CD4-positive, alpha-beta memory T cell (primary cell): Measurements from ENCODE around the gene NOTCH1. TPM values are rescaled to one million over a fixed set of nuclear protein-coding genes. Genes with fewer than 3 reads are reported as not detected.

Experiments used
- CTCF ChIA-PET: fragments of 350-600 bp; sonication (Branson Sonifier 250); formaldehyde crosslinking; loops from one replicate; lab custom pipeline; 2021; ENCODE audit warnings: inconsistent platforms; ENCODE audit not compliant: partially characterized antibody; lab: Charles Lee
- POLR2A ChIA-PET: fragments of 350-600 bp; sonication (Branson Sonifier 250); formaldehyde crosslinking; loops from one replicate; lab custom pipeline; 2021; ENCODE audit not compliant: partially characterized antibody; lab: Charles Lee
- DNase-seq, 5 donors: peaks; one replicate each; pipeline versions ENCODE4 v3.0.0 to v3.0.0-alpha.2; 2020 to 2022; ENCODE audit warnings: mixed read lengths in 1 of 5
- H3K27ac ChIP-seq: one replicate; pipeline ENCODE4 v1.7.0; 2013; ENCODE audit warnings: low read depth, low read length
- H3K27me3 ChIP-seq: 2 replicates; pipeline ENCODE4 v1.7.0; 2013; ENCODE audit warnings: mild to moderate bottlenecking, low read length, moderate library complexity; ENCODE audit not compliant: insufficient read depth
- H3K36me3 ChIP-seq: 2 replicates; pipeline ENCODE4 v1.7.0; 2013; ENCODE audit warnings: mild to moderate bottlenecking, low read length, moderate library complexity; ENCODE audit not compliant: insufficient read depth
- H3K4me1 ChIP-seq: 2 replicates; pipeline ENCODE4 v1.7.0; 2013; ENCODE audit warnings: mild to moderate bottlenecking, low read length, moderate library complexity; ENCODE audit not compliant: insufficient read depth
- H3K4me3 ChIP-seq, 2 donors: one replicate each; pipeline ENCODE4 v1.7.0; 2013; ENCODE audit warnings: low read length in 2 of 2, mild to moderate bottlenecking in 1 of 2
- H3K9me3 ChIP-seq, 2 donors: one replicate each; pipeline ENCODE4 v1.7.0; 2013; ENCODE audit warnings: low read length in 2 of 2, control low read depth in 1 of 2; ENCODE audit not compliant: control insufficient read depth in 1 of 2
- H3K27ac Mint-ChIP-seq, 7 donors: one replicate each; pipeline ENCODE4 v1.8.0; 2020 to 2021; ENCODE audit warnings: mixed read lengths in 7 of 7, mild to moderate bottlenecking in 6 of 7, inconsistent platforms in 3 of 7, moderate library complexity in 3 of 7
- H3K27me3 Mint-ChIP-seq, 2 donors: one replicate each; pipeline ENCODE4 v1.8.0; 2020 to 2021; ENCODE audit warnings: mixed read lengths in 2 of 2
- H3K36me3 Mint-ChIP-seq, 2 donors: one replicate each; pipeline ENCODE4 v1.8.0; 2020 to 2021; ENCODE audit warnings: mixed read lengths in 2 of 2, inconsistent platforms in 1 of 2, mild to moderate bottlenecking in 1 of 2
- H3K4me1 Mint-ChIP-seq, 4 donors: one replicate each; pipeline ENCODE4 v1.8.0; 2020 to 2021; ENCODE audit warnings: mixed read lengths in 4 of 4, mild to moderate bottlenecking in 1 of 4
- H3K4me3 Mint-ChIP-seq, 8 donors: one replicate each; pipeline ENCODE4 v1.8.0; 2020 to 2021; ENCODE audit warnings: mixed read lengths in 8 of 8, mild to moderate bottlenecking in 7 of 8, moderate library complexity in 6 of 8, inconsistent platforms in 3 of 8
- H3K9me3 Mint-ChIP-seq, 8 donors: one replicate each; pipeline ENCODE4 v1.8.0; 2020 to 2021; ENCODE audit warnings: mixed read lengths in 8 of 8, mild to moderate bottlenecking in 5 of 8, inconsistent platforms in 3 of 8, moderate library complexity in 1 of 8
- intact Hi-C: fragments of 100-400 bp; cut with micrococcal nuclease; formaldehyde crosslinking; loops from one replicate; pipeline ENCODE4 v1.15.1; 2023
- polyA plus RNA-seq, 2 donors: library from polyadenylated mRNA; unstranded; fragments of 300-500 nt; fragmentation: Illumina TruSeq; gene quantifications; one replicate each; pipeline ENCODE4 v1.2.3, GENCODE V29; 2021
- total RNA-seq, 2 experiments: library from RNA; stranded (reverse); gene quantifications; one replicate each; pipeline ENCODE4 v1.2.3, GENCODE V29; 2021

The NOTCH1 gene
- total and polyA plus RNA-seq, 4 experiments from 2014 or later: 6.0 to 45.4 (median 43.0) TPM; not detected in 1

- POLR2A ChIA-PET: interaction anchor here (0.6 to 3.7 kb wide), 15 partner anchors 9 to 690 kb away, joined by 3 to 29 read pairs (median 4); partner anchors contain the start of gene SEC16A
- Mint-ChIP-seq H3K36me3 (peaks cover 0 to 15% of the 10 kb centered on the region in 2 donors), H3K9me3 (no peaks in the 10 kb centered on the region), H3K27ac (peak overlapping the region; percentile 94 to 100 (median 97)), H3K4me1 (peaks cover 25 to 69% (median 52%) of the 10 kb centered on the region in 4 donors), H3K4me3 (peak overlapping the region; percentile 86 to 96 (median 91)), H3K27me3 (no peaks in the 10 kb centered on the region)
- peak overlapping the region; percentile 77 for H3K27ac ChIP-seq
- H3K36me3 ChIP-seq: peaks cover 11% of the 10 kb centered on the region
- intact Hi-C loops: loop anchor here (1.0 to 10.0 kb wide), 2 partner anchors 54 to 135 kb away; partner anchors contain the start of gene SNAPC4
- no peaks in the 10 kb centered on the region for H3K9me3 ChIP-seq
- CTCF ChIA-PET: interaction anchor here (1.5 to 7.2 kb wide), 5 partner anchors 9 to 92 kb away, joined by 4 to 58 read pairs (median 8); no protein-coding TSS in a partner anchor
- no peaks in the 10 kb centered on the region for H3K27me3 ChIP-seq
- peak; percentile 70 to 97 (median 76) for DNase-seq
- peak overlapping the region; percentile 52 to 59 for H3K4me3 ChIP-seq
- peaks cover 88% of the 10 kb centered on the region for H3K4me1 ChIP-seq
These were observed 6.1 kb downstream of the NOTCH1 start for GRCh38 chr9:136539427-136540421.

GRCh38 chr9:136538599-136539426 lies 7.0 kb downstream of the NOTCH1 start:
- Histone ChIP-seq H3K4me1 (peaks cover 89% of the 10 kb centered on the region), H3K4me3 (peak overlapping the region; percentile 52 to 59), H3K9me3 (no peaks in the 10 kb centered on the region), H3K36me3 (peaks cover 11% of the 10 kb centered on the region), H3K27me3 (no peaks in the 10 kb centered on the region), H3K27ac (peak overlapping the region; percentile 77)
- H3K9me3 Mint-ChIP-seq: no peaks in the 10 kb centered on the region
- ChIA-PET POLR2A (interaction anchor here (0.5 to 3.7 kb wide), 17 partner anchors 10 to 1202 kb away, joined by 3 to 29 read pairs (median 4); partner anchors contain the start of gene SEC16A), CTCF (interaction anchor here (0.8 to 7.2 kb wide), 7 partner anchors 9 to 157 kb away, joined by 3 to 58 read pairs (median 5); no protein-coding TSS in a partner anchor)
- H3K36me3 Mint-ChIP-seq: peaks cover 0 to 15% of the 10 kb centered on the region in 2 donors
- H3K4me3 Mint-ChIP-seq: peak overlapping the region; percentile 86 to 96 (median 91)
- intact Hi-C loops: loop anchor here (1.0 kb wide), 1 partner anchor 54 kb away; no protein-coding TSS in a partner anchor
- peak; percentile 58 to 83 (median 70) for DNase-seq
- H3K27me3 Mint-ChIP-seq: no peaks in the 10 kb centered on the region
- H3K4me1 Mint-ChIP-seq: peaks cover 31 to 72% (median 56%) of the 10 kb centered on the region in 4 donors
- H3K27ac Mint-ChIP-seq: peak overlapping the region; percentile 94 to 100 (median 97)

GRCh38 chr9:136537896-136538598 lies 7.8 kb downstream of the NOTCH1 start:
- Histone ChIP-seq H3K36me3 (peaks cover 11% of the 10 kb centered on the region), H3K27me3 (no peaks in the 10 kb centered on the region), H3K9me3 (no peaks in the 10 kb centered on the region), H3K4me1 (peaks cover 89% of the 10 kb centered on the region), H3K27ac (peak overlapping the region; percentile 77), H3K4me3 (peak overlapping the region; percentile 36 to 59)
- Mint-ChIP-seq H3K27ac (peak overlapping the region; percentile 94 to 100 (median 97)), H3K9me3 (no peaks in the 10 kb centered on the region), H3K4me3 (peak overlapping the region; percentile 86 to 96 (median 91)), H3K36me3 (peaks cover 0 to 13% of the 10 kb centered on the region in 2 donors), H3K4me1 (peaks cover 30 to 72% (median 55%) of the 10 kb centered on the region in 4 donors), H3K27me3 (no peaks in the 10 kb centered on the region)
- no peak for DNase-seq
- POLR2A ChIA-PET: interaction anchor here (0.6 to 3.7 kb wide), 10 partner anchors 9 to 1202 kb away, joined by 3 to 29 read pairs (median 6); partner anchors contain the start of gene SEC16A
- CTCF ChIA-PET: interaction anchor here (0.5 to 7.2 kb wide), 7 partner anchors 8 to 234 kb away, joined by 3 to 58 read pairs (median 5); no protein-coding TSS in a partner anchor
- intact Hi-C loops: no loop called here

- ChIA-PET POLR2A (interaction anchor here (3.3 to 3.7 kb wide), 2 partner anchors 11 to 53 kb away, joined by 26 to 29 read pairs; partner anchors contain the start of gene SEC16A), CTCF (interaction anchor here (0.5 to 7.2 kb wide), 3 partner anchors 50 to 235 kb away, joined by 3 to 58 read pairs (median 3); no protein-coding TSS in a partner anchor)
- peak overlapping the region in 7 of 8 donors; percentile 39 to 93 (median 63) for H3K4me3 Mint-ChIP-seq
These were observed 8.4 kb downstream of the NOTCH1 start for GRCh38 chr9:136537411-136537810.

GRCh38 chr9:136536721-136537241 lies 9.1 kb downstream of the NOTCH1 start:
- H3K36me3 ChIP-seq: peaks cover 6% of the 10 kb centered on the region
- DNase-seq: no peak
- no peaks in the 10 kb centered on the region for H3K9me3 ChIP-seq
- ChIA-PET POLR2A (interaction anchor here (3.3 kb wide), 1 partner anchor 12 kb away, joined by 29 read pairs; no protein-coding TSS in a partner anchor), CTCF (interaction anchor here (7.2 kb wide), 1 partner anchor 50 kb away, joined by 58 read pairs; no protein-coding TSS in a partner anchor)
- intact Hi-C loops: no loop called here
- peaks cover 0 to 11% of the 10 kb centered on the region in 2 donors for H3K36me3 Mint-ChIP-seq
- H3K4me1 Mint-ChIP-seq: peaks cover 34 to 76% (median 61%) of the 10 kb centered on the region in 4 donors
- H3K4me3 Mint-ChIP-seq: peak overlapping the region in 3 of 8 donors; percentile 39 to 71 (median 62)
- H3K27ac Mint-ChIP-seq: peak overlapping the region in 1 of 7 donors; percentile 97
- H3K27me3 ChIP-seq: no peaks in the 10 kb centered on the region
- no peak overlapping the region for H3K27ac ChIP-seq
- H3K4me3 ChIP-seq: no peak overlapping the region
- no peaks in the 10 kb centered on the region for H3K9me3 Mint-ChIP-seq
- no peaks in the 10 kb centered on the region for H3K27me3 Mint-ChIP-seq
- H3K4me1 ChIP-seq: peaks cover 93% of the 10 kb centered on the region

More at GRCh38 chr9:136537411-136537810, 8.4 kb downstream of the NOTCH1 start:
- Histone ChIP-seq H3K9me3 (no peaks in the 10 kb centered on the region), H3K4me1 (peaks cover 91% of the 10 kb centered on the region), H3K27me3 (no peaks in the 10 kb centered on the region), H3K36me3 (peaks cover 11% of the 10 kb centered on the region), H3K27ac (no peak overlapping the region), H3K4me3 (no peak overlapping the region)
- Mint-ChIP-seq H3K4me1 (peaks cover 31 to 73% (median 58%) of the 10 kb centered on the region in 4 donors), H3K27me3 (no peaks in the 10 kb centered on the region), H3K27ac (peak overlapping the region in 4 of 7 donors; percentile 31 to 97 (median 55)), H3K9me3 (no peaks in the 10 kb centered on the region), H3K36me3 (peaks cover 0 to 13% of the 10 kb centered on the region in 2 donors)
- intact Hi-C loops: no loop called here
- DNase-seq: no peak
